DND-41 (cell line): Measurements from ENCODE around the gene ST6GALNAC3.
"Not testable (repeated sequence)": the region's sequence is repeated elsewhere in the genome, so short reads cannot be mapped to it uniquely, and the experiment has no call there.

Experiments used
- ATAC-seq: fragments of 200-7000 bp; cut with Tn5 transposase; 3 replicates; pipeline ENCODE4 v1.9.1; 2021; ENCODE audit warnings: low read depth; ENCODE audit not compliant: insufficient read depth
- DNase-seq: peaks from one replicate; pipeline ENCODE4 v3.0.0-alpha.2; 2020
- H2AFZ ChIP-seq: 2 replicates; pipeline ENCODE4 v1.6.0; 2012; ENCODE audit warnings: low read depth, low read length
- H3K27ac ChIP-seq: 2 replicates; pipeline ENCODE4 v1.5.1; 2012; ENCODE audit warnings: low read length, inconsistent platforms
- H3K27me3 ChIP-seq: fragments of 200-600 bp; sonication (generic); 2 replicates; pipeline ENCODE4 v1.6.0; 2012; ENCODE audit warnings: low read length, mild to moderate bottlenecking, inconsistent platforms; ENCODE audit not compliant: insufficient read depth, poor library complexity
- H3K36me3 ChIP-seq: 2 replicates; pipeline ENCODE4 v1.5.1; 2012; ENCODE audit warnings: low read length, inconsistent platforms; ENCODE audit not compliant: insufficient read depth
- H3K4me1 ChIP-seq: 2 replicates; pipeline ENCODE4 v1.5.1; 2012; ENCODE audit warnings: mild to moderate bottlenecking, low read length; ENCODE audit not compliant: insufficient read depth
- H3K4me2 ChIP-seq: 2 replicates; pipeline ENCODE4 v1.6.0; 2012; ENCODE audit warnings: mild to moderate bottlenecking, moderate library complexity, low read length, inconsistent platforms; ENCODE audit not compliant: insufficient read depth
- H3K4me3 ChIP-seq, 2 experiments: fragments of 200-600 bp in 1 of 2; shearing (Covaris generic) in 1 of 2; 2 replicates each; pipeline ENCODE4 v1.5.1; 2012 to 2016; ENCODE audit warnings: inconsistent platforms in 2 of 2, low read length in 2 of 2, mild to moderate bottlenecking in 2 of 2, low read depth in 1 of 2, moderate library complexity in 1 of 2
- H3K79me2 ChIP-seq: 2 replicates; pipeline ENCODE4 v1.6.0; 2012; ENCODE audit warnings: low read length, inconsistent platforms; ENCODE audit not compliant: insufficient read depth
- H3K9ac ChIP-seq: 2 replicates; pipeline ENCODE4 v1.6.0; 2012; ENCODE audit warnings: low read depth, mild to moderate bottlenecking, inconsistent platforms, low read length, moderate library complexity
- H3K9me3 ChIP-seq: 2 replicates; pipeline ENCODE4 v1.5.1; 2012; ENCODE audit warnings: low read length, moderate library complexity, mild to moderate bottlenecking, inconsistent platforms; ENCODE audit not compliant: insufficient read depth, severe bottlenecking
- H4K20me1 ChIP-seq: 2 replicates; pipeline ENCODE4 v1.6.0; 2012; ENCODE audit warnings: low read length; ENCODE audit not compliant: insufficient read depth
- CTCF ChIP-seq: IDR thresholded peaks from 2 replicates; pipeline ENCODE4 v1.5.1; 2012; ENCODE audit warnings: borderline replicate concordance, low read length, moderate library complexity, mild to moderate bottlenecking; ENCODE audit not compliant: poor library complexity, severe bottlenecking; ENCODE audit errors: extremely low read depth
- EZH2 ChIP-seq: IDR thresholded peaks from 3 replicates; pipeline ENCODE4 v1.6.1; 2012; ENCODE audit warnings: borderline replicate concordance, low read depth, mild to moderate bottlenecking, moderate library complexity, low read length, inconsistent platforms; ENCODE audit not compliant: severe bottlenecking

Gene ST6GALNAC3

GRCh38 chr1:76336931-76337371 is 262.4 kb downstream of the ST6GALNAC3 start:
- H3K4me2 ChIP-seq, result no peak overlapping the region
- ATAC-seq, result no peak

GRCh38 chr1:76337542-76338219 is 263.1 kb downstream of the ST6GALNAC3 start:
- TF ChIP-seq EZH2 (no peak), CTCF (no peak)

More at GRCh38 chr1:76336931-76337371, 262.4 kb downstream of the ST6GALNAC3 start:
- H3K36me3 ChIP-seq, result no peaks in the 10 kb centered on the region
- DNase-seq, result no peak
- H3K79me2 ChIP-seq, result no peaks in the 10 kb centered on the region
- no peak overlapping the region for H3K27ac ChIP-seq
- H3K4me3 ChIP-seq, result no peak overlapping the region
- H3K4me1 ChIP-seq, result no peaks in the 10 kb centered on the region
- no peak overlapping the region for H3K9ac ChIP-seq
- no peaks in the 10 kb centered on the region for H4K20me1 ChIP-seq
- no peak overlapping the region for H2AFZ ChIP-seq
- H3K27me3 ChIP-seq, result no peaks in the 10 kb centered on the region
- TF ChIP-seq CTCF, result no peak
- no peak for TF ChIP-seq EZH2
- H3K9me3 ChIP-seq, result no peaks in the 10 kb centered on the region

GRCh38 chr1:76340056-76340455 is 265.5 kb downstream of the ST6GALNAC3 start:
- H3K4me1 ChIP-seq, result no peaks in the 10 kb centered on the region
- no peaks in the 10 kb centered on the region for H3K79me2 ChIP-seq
- H3K9ac ChIP-seq, result no peak overlapping the region

More at GRCh38 chr1:76337542-76338219, 263.1 kb downstream of the ST6GALNAC3 start:
- Histone ChIP-seq H3K4me1 (no peaks in the 10 kb centered on the region), H3K27me3 (no peaks in the 10 kb centered on the region), H3K4me3 (no peak overlapping the region), H4K20me1 (no peaks in the 10 kb centered on the region), H3K4me2 (no peak overlapping the region), H3K79me2 (no peaks in the 10 kb centered on the region), H2AFZ (no peak overlapping the region), H3K9ac (no peak overlapping the region), H3K36me3 (no peaks in the 10 kb centered on the region), H3K9me3 (no peaks in the 10 kb centered on the region), H3K27ac (no peak overlapping the region)
- DNase-seq (no peak), ATAC-seq (no peak)

GRCh38 chr1:76341816-76342215 is 267.3 kb downstream of the ST6GALNAC3 start:
- H3K9ac ChIP-seq, H3K9me3 ChIP-seq, H3K79me2 ChIP-seq, H4K20me1 ChIP-seq, H3K4me3 ChIP-seq, H3K36me3 ChIP-seq, H2AFZ ChIP-seq, H3K27ac ChIP-seq, H3K4me1 ChIP-seq, DNase-seq, H3K4me2 ChIP-seq, H3K27me3 ChIP-seq, ATAC-seq: not testable (repeated sequence)

More at GRCh38 chr1:76340056-76340455, 265.5 kb downstream of the ST6GALNAC3 start:
- no peak for TF ChIP-seq EZH2
- Histone ChIP-seq H3K27ac (no peak overlapping the region), H3K9me3 (no peaks in the 10 kb centered on the region), H3K4me3 (no peak overlapping the region), H4K20me1 (no peaks in the 10 kb centered on the region), H3K36me3 (no peaks in the 10 kb centered on the region), H3K27me3 (no peaks in the 10 kb centered on the region), H3K4me2 (no peak overlapping the region), H2AFZ (no peak overlapping the region)
- no peak for DNase-seq
- no peak for ATAC-seq
